NOMO-1 (cell line): ENCODE results near the gene GADD45B.
"Not testable (repeated sequence)": the region's sequence is repeated elsewhere in the genome, so short reads cannot be mapped to it uniquely, and the experiment has no call there.

ENCODE experiments used
- DNase-seq, 2 experiments: peaks; one replicate each; lab custom pipeline; 2025; ENCODE audit not compliant: unreplicated experiment in 2 of 2; lab: John Stamatoyannopoulos, UW

GADD45B gene

GRCh38 chr19:2443116-2443784, 32.7 kb upstream of the GADD45B start:
- DNase-seq = no peak

DNA sequence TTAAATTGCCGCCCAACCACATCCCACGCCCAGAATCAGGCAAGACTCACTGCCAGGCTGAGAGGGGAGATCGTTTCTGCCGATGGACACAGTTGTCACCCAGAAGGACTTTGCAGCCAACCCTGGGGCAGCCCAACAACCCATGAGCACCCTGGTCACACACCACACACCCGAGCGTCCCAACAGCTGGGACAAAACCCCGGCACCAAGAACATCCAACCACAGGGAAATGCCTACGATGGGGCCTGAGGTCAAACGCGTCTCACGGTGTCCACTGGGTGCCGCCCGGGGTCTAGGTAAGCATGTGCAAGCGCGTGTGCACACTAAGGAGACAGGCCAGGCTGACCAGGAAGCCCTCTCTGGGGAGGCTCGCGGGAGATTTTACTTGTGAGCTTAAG, 32.1 kb upstream of the GADD45B start:
- DNase-seq = no peak

- no peak for DNase-seq
Measured at GRCh38 chr19:2444251-2445002, 31.5 kb upstream of the GADD45B start.

DNA sequence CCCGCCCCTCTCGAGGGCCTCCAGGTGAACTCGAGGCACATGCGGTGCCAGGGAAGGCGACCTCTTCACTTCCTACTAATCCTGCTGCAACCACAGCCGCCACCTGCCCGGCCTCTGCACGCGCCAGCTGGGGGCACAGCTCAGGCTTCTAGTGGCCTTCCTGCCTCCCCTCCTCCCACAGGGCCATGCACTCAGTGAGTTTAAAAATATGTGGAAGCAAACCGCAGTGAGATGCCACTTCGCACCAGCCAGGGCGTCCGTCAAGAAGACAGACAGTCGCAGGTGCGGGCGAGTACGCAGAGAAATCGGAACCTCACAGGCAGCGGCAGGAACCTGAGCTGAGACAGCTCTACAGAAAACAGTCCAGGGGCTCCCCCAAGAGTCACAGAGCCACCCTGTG, 29.5 kb upstream of the GADD45B start:
- no peak for DNase-seq

GRCh38 chr19:2449019-2449418, 26.9 kb upstream of the GADD45B start:
- no peak for DNase-seq

DNA sequence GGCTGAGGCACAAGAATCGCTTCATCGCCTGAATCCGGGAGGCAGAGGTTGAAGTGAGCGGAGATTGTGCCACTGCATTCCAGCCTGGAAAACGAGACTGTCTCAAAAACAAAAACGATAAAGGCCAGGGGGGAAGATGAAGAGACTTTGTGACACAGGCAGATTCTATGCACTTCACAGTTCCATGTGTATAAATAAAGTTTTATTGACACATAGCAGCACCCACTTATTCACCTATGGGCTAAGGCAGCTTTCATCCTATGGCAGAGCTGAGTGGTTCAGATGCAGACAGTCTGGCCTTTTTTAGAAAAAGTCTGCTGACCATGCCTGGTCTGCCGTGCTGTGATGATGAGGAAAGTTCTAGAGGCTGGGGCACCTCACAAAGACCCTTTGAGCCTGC, 24.8 kb upstream of the GADD45B start:
- no peak for DNase-seq

DNA sequence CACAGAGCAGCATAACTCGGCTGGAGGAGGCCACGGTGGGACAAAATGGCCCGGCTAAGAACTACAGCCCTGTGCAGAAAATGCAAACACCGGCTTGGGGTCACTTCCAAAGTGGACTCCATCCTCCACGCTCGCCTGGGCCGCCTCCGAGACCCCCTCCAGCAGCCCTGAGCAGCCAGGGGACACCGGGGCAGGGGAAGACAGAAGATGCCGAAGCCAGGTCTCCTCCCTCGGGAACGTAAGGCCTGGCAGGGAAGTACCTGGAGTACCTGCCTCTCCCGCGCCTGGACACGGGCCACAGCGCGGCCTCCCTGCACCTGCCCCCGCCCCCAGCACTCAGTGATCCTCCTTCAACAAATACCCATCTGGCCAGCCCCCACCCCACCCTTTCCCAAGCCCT, 24.2 kb upstream of the GADD45B start:
- no peak for DNase-seq

- DNase-seq = no peak
Measured at GRCh38 chr19:2453431-2454025, 22.4 kb upstream of the GADD45B start.

DNA sequence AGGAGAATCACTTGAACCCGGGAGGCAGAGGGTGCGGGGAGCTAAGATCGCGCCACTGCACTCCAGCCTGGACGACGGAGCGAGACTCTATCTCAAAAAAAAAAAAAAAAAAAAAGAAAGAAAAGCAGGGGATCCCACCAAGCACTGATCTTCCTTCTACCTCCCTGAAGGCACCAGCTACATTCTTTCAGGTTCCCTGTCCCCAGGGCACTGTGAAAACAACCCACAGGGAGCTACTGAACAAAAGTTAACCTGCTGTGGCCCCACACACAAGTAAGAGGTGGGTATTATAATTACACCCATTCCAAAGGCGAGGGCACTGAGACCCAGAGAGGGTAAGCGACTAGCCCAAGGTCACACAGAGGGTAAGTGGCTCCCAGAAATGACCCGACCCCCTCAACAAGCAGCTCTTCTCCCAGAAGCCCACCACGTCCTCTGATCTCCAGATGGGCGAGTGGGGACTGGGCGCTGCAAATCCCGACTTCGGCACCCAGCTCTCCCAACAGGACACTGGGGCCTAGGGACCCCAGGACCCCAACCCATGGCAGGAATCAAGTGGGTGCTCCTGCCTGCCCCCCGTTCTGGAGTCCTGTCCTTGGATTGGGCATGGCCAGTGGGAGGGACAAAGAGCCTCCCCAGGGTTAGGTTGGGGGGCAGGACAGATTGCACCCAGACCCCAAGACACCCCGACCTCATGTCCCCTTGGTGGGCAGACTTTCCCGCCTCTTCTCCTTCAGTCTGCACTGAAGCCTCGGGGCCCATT, 21.5 kb upstream of the GADD45B start:
- DNase-seq = no peak

GRCh38 chr19:2454962-2455850, 20.7 kb upstream of the GADD45B start:
- DNase-seq = no peak

- DNase-seq = peak; percentile 11 to 13
Measured at GRCh38 chr19:2455851-2456570, 19.9 kb upstream of the GADD45B start.

DNA sequence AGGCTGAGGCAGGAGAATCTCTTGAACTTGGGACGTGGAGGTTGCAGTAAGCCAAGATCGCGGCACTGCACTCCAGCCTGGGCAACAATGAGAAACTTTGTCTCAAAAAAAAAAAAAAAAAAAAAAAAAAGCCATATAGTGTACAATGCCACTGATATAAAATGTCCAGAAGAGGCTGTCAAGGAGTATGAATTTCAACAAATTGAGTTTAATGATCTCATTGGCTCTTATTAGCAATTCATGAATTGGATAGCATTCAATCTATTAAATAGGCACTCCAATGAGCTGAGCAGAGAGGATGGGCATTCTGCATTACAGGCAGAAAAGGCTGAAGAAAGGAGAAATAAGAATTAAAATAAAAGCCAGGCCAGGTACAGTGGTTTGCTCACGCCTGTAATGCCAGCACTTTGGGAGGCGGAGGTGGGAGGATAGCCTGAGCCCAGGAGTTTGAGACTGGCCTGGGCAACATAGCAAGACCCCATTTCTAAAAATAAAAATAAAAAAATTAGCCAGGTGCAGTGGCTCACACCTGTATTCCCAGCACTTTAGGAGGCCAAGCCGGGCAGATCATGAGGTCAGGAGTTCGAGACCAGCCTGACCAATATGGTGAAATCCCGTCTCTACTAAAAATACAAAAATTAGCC, 18.4 kb upstream of the GADD45B start:
- no peak for DNase-seq

DNA sequence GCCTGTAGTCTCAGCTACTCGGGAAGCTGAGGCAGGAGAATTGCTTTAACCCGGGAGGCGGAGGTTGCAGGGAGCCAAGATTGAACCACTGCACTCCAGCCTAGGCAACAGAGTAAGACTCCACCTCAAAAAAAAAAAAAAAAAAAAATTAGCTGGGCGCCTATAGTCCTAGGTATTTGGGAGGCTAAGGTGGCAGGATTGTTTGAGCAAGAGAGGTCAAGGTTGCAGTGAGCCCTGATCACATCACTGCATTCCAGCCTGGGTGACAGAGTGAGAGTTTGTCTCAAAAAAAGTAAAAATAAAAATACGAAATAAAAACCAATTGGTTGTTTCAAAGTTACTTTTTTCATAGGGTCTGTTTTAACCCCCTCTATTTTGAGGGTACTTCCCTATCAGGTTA, 17.9 kb upstream of the GADD45B start:
- no peak for DNase-seq

GRCh38 chr19:2458776-2459175, 17.2 kb upstream of the GADD45B start:
- not testable (repeated sequence) for DNase-seq

DNA sequence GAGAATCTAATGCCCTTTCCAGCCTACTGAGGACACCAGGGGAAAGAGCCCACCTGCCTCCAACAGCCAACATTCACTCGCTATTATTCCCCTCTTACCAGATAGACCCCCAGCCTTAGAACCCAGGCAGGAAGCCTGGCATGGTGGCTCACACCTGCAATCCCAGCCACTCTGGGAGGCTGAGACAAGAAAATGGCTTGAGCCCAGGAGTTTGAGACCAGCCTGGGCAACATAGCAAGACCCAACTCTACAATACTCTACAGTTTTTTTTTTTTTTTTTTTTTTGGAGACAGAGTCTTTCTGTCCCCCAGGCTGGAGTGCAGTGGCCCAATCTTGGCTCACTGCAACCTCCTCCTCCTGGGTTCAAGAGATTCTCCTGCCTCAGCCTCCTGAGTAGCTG, 15.7 kb upstream of the GADD45B start:
- no peak for DNase-seq

DNA sequence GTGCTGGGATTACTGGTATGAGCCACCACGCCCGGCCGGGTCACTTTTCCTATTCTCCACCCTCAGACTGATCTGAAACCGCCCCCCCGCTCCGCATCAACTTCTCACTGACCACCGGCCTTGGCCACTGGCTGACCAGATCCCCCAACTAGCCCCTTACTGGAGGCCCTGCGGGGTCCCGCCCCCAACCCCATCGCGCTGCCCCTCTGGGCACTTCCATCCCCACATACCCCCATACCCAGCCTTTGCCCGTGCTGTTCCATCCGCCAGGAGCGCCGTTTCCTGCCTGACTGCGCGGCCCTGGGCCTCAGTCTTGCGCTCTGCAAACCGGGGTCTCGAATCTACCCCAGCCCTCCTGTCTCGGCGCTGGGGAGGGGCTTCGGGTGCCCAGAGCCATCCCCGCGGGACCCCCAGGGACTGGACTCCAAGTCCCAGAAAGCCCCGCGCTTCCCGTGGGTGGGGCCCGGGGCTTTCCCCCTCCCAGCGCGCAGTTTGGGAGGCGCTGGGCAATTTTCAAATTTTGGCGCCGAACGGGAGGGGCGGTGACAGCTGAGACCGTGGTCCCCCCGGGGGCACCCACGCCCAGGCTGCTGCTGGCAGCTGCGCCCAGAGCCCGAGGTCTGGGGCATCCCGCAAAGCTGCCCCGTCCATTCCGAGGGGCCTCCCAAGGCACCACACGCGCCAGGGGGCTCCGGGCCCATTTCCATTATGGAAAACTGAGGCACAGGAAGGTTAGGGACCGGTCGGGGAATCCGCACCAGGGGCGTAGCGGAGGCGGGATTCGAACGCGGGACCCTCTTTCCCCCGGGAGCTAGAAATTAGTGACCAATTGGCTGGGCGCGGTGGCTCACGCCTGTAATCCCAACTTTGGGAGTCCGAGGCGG, 13.9 kb upstream of the GADD45B start:
- peak; percentile 26 to 68 for DNase-seq

DNA sequence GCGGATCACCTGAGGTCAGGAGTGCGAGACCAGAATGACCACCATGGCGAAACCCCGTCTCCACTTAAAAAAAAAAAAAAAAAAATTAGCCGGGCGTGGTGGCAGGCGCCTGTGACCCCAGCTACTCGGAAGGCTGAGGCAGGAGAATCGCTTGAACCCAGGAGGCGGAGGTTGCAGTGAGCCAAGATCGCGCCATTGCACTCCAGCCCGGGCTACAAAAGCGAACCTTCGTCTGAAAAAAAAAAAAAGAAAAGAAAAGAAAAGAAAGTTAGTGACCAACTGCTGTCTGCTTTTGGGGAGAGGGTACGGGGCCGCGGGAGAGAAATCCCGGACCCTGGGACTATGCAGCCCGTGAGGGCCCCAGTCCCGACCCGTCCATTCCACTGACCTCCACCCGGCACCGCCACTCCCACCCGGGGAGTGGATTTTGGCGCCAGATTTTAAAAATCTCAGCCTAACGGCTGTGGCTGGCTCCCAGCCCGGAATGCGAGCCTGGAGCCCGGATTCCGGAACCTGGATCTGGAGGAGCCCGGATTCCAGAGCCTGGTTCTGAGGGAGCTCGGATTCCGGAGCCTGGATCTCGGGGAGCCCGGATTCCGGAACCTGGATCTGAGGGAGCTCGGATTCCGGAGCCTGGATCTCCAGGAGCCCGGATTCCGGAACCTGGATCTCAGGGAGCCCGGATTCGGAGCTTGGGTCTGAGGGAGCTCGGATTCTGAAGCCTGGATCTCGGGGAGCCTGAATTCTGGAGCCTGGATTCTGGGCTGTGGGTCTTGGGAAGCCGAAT, 13.1 kb upstream of the GADD45B start:
- DNase-seq = no peak
